ENCODE results near the gene MAP3K21. TPM values are rescaled to one million over a fixed set of nuclear protein-coding genes. Genes with fewer than 3 reads are reported as not detected.

Gene MAP3K21
- total RNA-seq, 4 donors from 2014 or later = 0.07 to 0.31 TPM; not detected in 2

GRCh38 chr1:233406994-233407631 is 79.6 kb downstream of the MAP3K21 start:
- no peak for DNase-seq
- in situ Hi-C loops (cut with MboI; ENCODE audit: low sequenced_read_pairs in 4 of 4) = no loop called here
- Histone ChIP-seq H3K4me3 (no peak overlapping the region), H3K9me3 (no peaks in the 10 kb centered on the region), H3K27me3 (no peaks in the 10 kb centered on the region), H3K36me3 (no peaks in the 10 kb centered on the region), H3K4me1 (no peaks in the 10 kb centered on the region), H3K27ac (no peak overlapping the region)
- TF ChIP-seq POLR2A (IDR thresholded peaks at IDR 0.05) = no peak
- TF ChIP-seq, protein P1, sequence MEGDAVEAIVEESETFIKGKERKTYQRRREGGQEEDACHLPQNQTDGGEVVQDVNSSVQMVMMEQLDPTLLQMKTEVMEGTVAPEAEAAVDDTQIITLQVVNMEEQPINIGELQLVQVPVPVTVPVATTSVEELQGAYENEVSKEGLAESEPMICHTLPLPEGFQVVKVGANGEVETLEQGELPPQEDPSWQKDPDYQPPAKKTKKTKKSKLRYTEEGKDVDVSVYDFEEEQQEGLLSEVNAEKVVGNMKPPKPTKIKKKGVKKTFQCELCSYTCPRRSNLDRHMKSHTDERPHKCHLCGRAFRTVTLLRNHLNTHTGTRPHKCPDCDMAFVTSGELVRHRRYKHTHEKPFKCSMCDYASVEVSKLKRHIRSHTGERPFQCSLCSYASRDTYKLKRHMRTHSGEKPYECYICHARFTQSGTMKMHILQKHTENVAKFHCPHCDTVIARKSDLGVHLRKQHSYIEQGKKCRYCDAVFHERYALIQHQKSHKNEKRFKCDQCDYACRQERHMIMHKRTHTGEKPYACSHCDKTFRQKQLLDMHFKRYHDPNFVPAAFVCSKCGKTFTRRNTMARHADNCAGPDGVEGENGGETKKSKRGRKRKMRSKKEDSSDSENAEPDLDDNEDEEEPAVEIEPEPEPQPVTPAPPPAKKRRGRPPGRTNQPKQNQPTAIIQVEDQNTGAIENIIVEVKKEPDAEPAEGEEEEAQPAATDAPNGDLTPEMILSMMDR (IDR thresholded peaks at IDR 0.05 in 4 of 5, conservative IDR thresholded peaks at IDR 0.05 in 1 of 5) = no peak
- intact Hi-C loops (cut with DNase I; ENCODE audit: low total_unique reads) = no loop called here
- no peak for ATAC-seq

GRCh38 chr1:233409540-233409939 is 82.0 kb downstream of the MAP3K21 start:
- ATAC-seq (no peak), DNase-seq (no peak)
- H3K9me3 ChIP-seq = no peaks in the 10 kb centered on the region
- no peak overlapping the region for H3K27ac ChIP-seq
- TF ChIP-seq, protein P1 (IDR thresholded peaks at IDR 0.05 in 4 of 5, conservative IDR thresholded peaks at IDR 0.05 in 1 of 5) = no peak
- no peak for TF ChIP-seq POLR2A (IDR thresholded peaks at IDR 0.05)
- intact Hi-C loops (cut with DNase I; ENCODE audit: low total_unique reads) = no loop called here
- H3K4me3 ChIP-seq = no peak overlapping the region
- H3K36me3 ChIP-seq = no peaks in the 10 kb centered on the region
- H3K4me1 ChIP-seq = no peaks in the 10 kb centered on the region
- H3K27me3 ChIP-seq = no peaks in the 10 kb centered on the region
- in situ Hi-C loops (cut with MboI; ENCODE audit: low sequenced_read_pairs in 4 of 4) = no loop called here

DNA sequence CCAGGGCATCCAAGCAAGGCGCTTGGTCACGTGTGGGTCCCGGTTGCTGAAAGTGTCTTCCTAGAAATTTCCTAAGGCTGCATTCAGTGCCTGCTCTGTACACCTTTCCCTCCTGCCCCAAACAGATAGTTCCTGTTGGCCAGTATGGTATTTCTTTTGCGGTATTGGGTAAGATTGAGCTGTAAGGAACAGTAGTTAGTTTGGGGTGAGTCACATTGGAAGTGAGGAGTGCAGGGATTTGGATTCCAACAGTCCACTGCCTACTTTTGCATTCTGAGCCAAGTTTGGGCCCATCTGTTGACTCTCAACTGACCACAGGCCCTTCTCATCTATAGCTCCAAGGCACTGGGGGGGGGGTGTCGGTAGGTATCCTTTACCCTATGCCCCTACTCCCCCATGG is 83.4 kb downstream of the MAP3K21 start:
- intact Hi-C loops (cut with DNase I; ENCODE audit: low total_unique reads) = no loop called here
- ATAC-seq (no peak), DNase-seq (no peak)
- H3K27ac ChIP-seq = no peak overlapping the region
- no peaks in the 10 kb centered on the region for H3K9me3 ChIP-seq
- in situ Hi-C loops (cut with MboI; ENCODE audit: low sequenced_read_pairs in 4 of 4) = no loop called here
- no peaks in the 10 kb centered on the region for H3K36me3 ChIP-seq
- H3K27me3 ChIP-seq = no peaks in the 10 kb centered on the region
- no peak overlapping the region for H3K4me3 ChIP-seq
- no peaks in the 10 kb centered on the region for H3K4me1 ChIP-seq
- TF ChIP-seq, protein P1 (IDR thresholded peaks at IDR 0.05 in 4 of 5, conservative IDR thresholded peaks at IDR 0.05 in 1 of 5) = no peak

GRCh38 chr1:233412812-233413211 is 85.3 kb downstream of the MAP3K21 start:
- Histone ChIP-seq H3K9me3 (no peaks in the 10 kb centered on the region), H3K4me1 (no peaks in the 10 kb centered on the region), H3K36me3 (no peaks in the 10 kb centered on the region), H3K27ac (no peak overlapping the region), H3K4me3 (no peak overlapping the region), H3K27me3 (no peaks in the 10 kb centered on the region)
- intact Hi-C loops (cut with DNase I; ENCODE audit: low total_unique reads) = no loop called here
- ATAC-seq (no peak), DNase-seq (no peak)
- TF ChIP-seq, protein P1 (IDR thresholded peaks at IDR 0.05 in 4 of 5, conservative IDR thresholded peaks at IDR 0.05 in 1 of 5) = no peak
- no peak for TF ChIP-seq POLR2A (IDR thresholded peaks at IDR 0.05)
- in situ Hi-C loops (cut with MboI; ENCODE audit: low sequenced_read_pairs in 4 of 4) = no loop called here

- in situ Hi-C loops (cut with MboI; ENCODE audit: low sequenced_read_pairs in 4 of 4) = no loop called here
- H3K4me1 ChIP-seq = no peaks in the 10 kb centered on the region
- no peak for ATAC-seq
- DNase-seq = no peak
- H3K27ac ChIP-seq = no peak overlapping the region
- TF ChIP-seq, protein P1 (IDR thresholded peaks at IDR 0.05 in 4 of 5, conservative IDR thresholded peaks at IDR 0.05 in 1 of 5) = no peak
- TF ChIP-seq POLR2A (IDR thresholded peaks at IDR 0.05) = no peak
- no peak overlapping the region for H3K4me3 ChIP-seq
- H3K36me3 ChIP-seq = no peaks in the 10 kb centered on the region
- intact Hi-C loops (cut with DNase I; ENCODE audit: low total_unique reads) = no loop called here
- H3K27me3 ChIP-seq = no peaks in the 10 kb centered on the region
- no peaks in the 10 kb centered on the region for H3K9me3 ChIP-seq
Observed at GRCh38 chr1:233421293-233421692, 93.8 kb downstream of the MAP3K21 start.

Data from gastrocnemius medialis (tissue), 4 donors.